K562 (cell line): ENCODE measurements around the gene FBXL13. TPM values are rescaled to one million over a fixed set of nuclear protein-coding genes. Genes with fewer than 3 reads are reported as not detected.

Source experiments
- FOSL1 ChIP-seq: fragments of 200-800 bp; sonication (Bioruptor generic); conservative IDR thresholded peaks from 2 replicates; pipeline ENCODE4 v1.6.1; 2016; ENCODE audit warnings: missing genetic modification characterization, missing compliant biosample characterization
- HNRNPL ChIP-seq: fragments of 200-400 bp; formaldehyde crosslinking; IDR thresholded peaks from 2 replicates; pipeline ENCODE4 v1.6.1; 2017; ENCODE audit warnings: low read depth, mild to moderate bottlenecking, low read length
- JUND ChIP-seq, 2 experiments: IDR thresholded peaks; 2 replicates in 1 of 2; 3 replicates in 1 of 2; pipeline ENCODE4 v1.6.1; 2011; ENCODE audit warnings: borderline replicate concordance in 2 of 2, low read depth in 2 of 2, low read length in 2 of 2, improper control_type of control experiment in 1 of 2, missing biosample characterization in 1 of 2, missing genetic modification characterization in 1 of 2, missing genetic modification reagents in 1 of 2
- KLF16 ChIP-seq: IDR thresholded peaks from 2 replicates; pipeline ENCODE4 v1.6.1; 2016; ENCODE audit warnings: antibody characterized with exemption
- KLF6 ChIP-seq: fragments of 250-450 bp; sonication (Bioruptor Pico); IDR thresholded peaks from 2 replicates; pipeline ENCODE4 v1.4.0; 2020; ENCODE audit warnings: mild to moderate bottlenecking, moderate library complexity, borderline replicate concordance
- LEF1 ChIP-seq: fragments of 450-650 bp; IDR thresholded peaks from 2 replicates; pipeline ENCODE4 v1.6.1; 2016; ENCODE audit warnings: mild to moderate bottlenecking
- MAFK ChIP-seq: IDR thresholded peaks from 2 replicates; pipeline ENCODE4 v1.6.1; 2011; ENCODE audit warnings: low read length, improper control_type of control experiment
- SMAD3 ChIP-seq: fragments of 450-650 bp; formaldehyde crosslinking; conservative IDR thresholded peaks from 2 replicates; pipeline ENCODE4 v1.4.0; 2020; ENCODE audit warnings: mild to moderate bottlenecking
- SNIP1 ChIP-seq: fragments of 450-650 bp; IDR thresholded peaks from 2 replicates; pipeline ENCODE4 v1.7.1; 2017; ENCODE audit warnings: low read depth, mild to moderate bottlenecking
- TRIM24 ChIP-seq, 2 experiments: fragments of 450-650 bp; IDR thresholded peaks; 2 replicates each; pipeline ENCODE4 v1.6.1; 2016
- ZEB2 ChIP-seq: fragments of 450-650 bp; IDR thresholded peaks from 2 replicates; pipeline ENCODE4 v1.6.1; 2016
- ZNF124 ChIP-seq: sonication (generic); formaldehyde crosslinking; IDR thresholded peaks from 2 replicates; pipeline ENCODE4 v1.8.1; 2022; ENCODE audit warnings: missing genetic modification reagents
- polyA plus RNA-seq, 8 experiments: library from polyadenylated mRNA; depleted of rRNA in 4 of 8; stranded (reverse) in 5 of 8; unstranded in 3 of 8; fragments of >200 nt; fragmentation: Nextera tagmentation in 2 of 8; fragmentation: Illumina TruSeq in 1 of 8; extraction: Ambion mirVana in 2 of 8; extraction: Trizol in 1 of 8; gene quantifications; 2 replicates each; pipeline versions ENCODE4 v1.2.1 to v1.2.3, GENCODE V29; 2011 to 2014; ENCODE audit warnings: inconsistent platforms in 1 of 8, missing spikeins in 1 of 8
- total RNA-seq, 7 experiments: library from RNA; depleted of rRNA in 6 of 7; stranded (reverse); fragments of >200 nt in 6 of 7; fragmentation: Illumina TruSeq in 2 of 7; extraction: Trizol in 2 of 7; gene quantifications; 2 replicates each; pipeline versions ENCODE4 v1.2.1 to v1.2.3, GENCODE V29; 2011 to 2021; ENCODE audit warnings: low replicate concordance in 1 of 7
- TF ChIP-seq, protein P1 (sequence below): fragments of 450-650 bp; formaldehyde crosslinking; IDR thresholded peaks from 2 replicates; pipeline ENCODE4 v1.4.0; 2020; ENCODE audit warnings: mild to moderate bottlenecking, mixed read lengths
- TF ChIP-seq, protein P2 (sequence below): sonication (generic); formaldehyde crosslinking; IDR thresholded peaks from 2 replicates; pipeline ENCODE4 v1.8.1; 2023; ENCODE audit warnings: mild to moderate bottlenecking, missing genetic modification reagents, moderate library complexity
- TF ChIP-seq, protein P3 (sequence below), 3 experiments: fragments of 200-800 bp in 1 of 3; fragments of 250-450 bp in 1 of 3; fragments of 450-650 bp in 1 of 3; sonication (Bioruptor Pico) in 1 of 3; sonication (Bioruptor generic) in 1 of 3; formaldehyde crosslinking in 1 of 3; IDR thresholded peaks; 2 replicates each; pipeline versions ENCODE4 v1.6.1 to v1.8.0; 2016 to 2022; ENCODE audit warnings: mild to moderate bottlenecking in 2 of 3, missing genetic modification characterization in 2 of 3, missing compliant biosample characterization in 1 of 3, moderate library complexity in 1 of 3
- TF ChIP-seq, protein P4 (sequence below): fragments of 250-450 bp; sonication (Bioruptor Pico); IDR thresholded peaks from 2 replicates; pipeline ENCODE4 v1.4.0; 2020; ENCODE audit warnings: borderline replicate concordance

Gene FBXL13
- total and polyA plus RNA-seq, 9 of the 15 experiments (the other 6 are each of a cell fraction or from before 2014, with no cell fraction given): 16.3 to 55.0 (median 25.4) TPM

DNA sequence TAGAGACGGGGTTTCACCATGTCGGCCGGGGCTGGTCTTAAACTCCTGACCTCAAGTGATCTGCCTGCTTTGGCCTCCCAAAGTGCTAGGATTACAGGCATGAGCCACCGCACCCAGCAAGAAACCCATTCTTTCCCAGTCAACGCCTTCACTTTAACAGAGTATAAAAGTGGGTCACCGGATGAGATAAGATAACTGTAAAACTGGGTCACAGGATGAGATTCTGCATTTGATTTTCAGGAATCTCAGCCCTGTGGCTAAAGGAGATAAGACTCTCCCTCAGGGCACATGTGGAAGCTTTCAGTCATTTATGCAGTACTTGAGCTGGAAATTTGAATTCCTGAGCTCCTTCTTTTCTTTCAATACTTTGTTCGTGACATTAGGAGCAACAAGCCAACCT is 91.0 kb downstream of the FBXL13 start (continued):
- TF ChIP-seq SNIP1 (no peak), LEF1 (peak; percentile 46; the same call in 1 of the 2 replicates), JUND (IDR thresholded peaks at IDR 0.05; ENCODE audit: borderline replicate concordance, low read depth, low read length) (peak; percentile 40; the same call in 1 of the 2 replicates), JUND (tag; IDR thresholded peaks at IDR 0.05; ENCODE audit: borderline replicate concordance, low read depth, low read length) (peak; percentile 40; the same call in 1 of the 3 replicates), HNRNPL (no peak), FOSL1 (peak; percentile 80), ZNF124 (no peak), KLF6 (peak; percentile 68; the same call in 1 of the 2 replicates), KLF16 (peak; percentile 87), TRIM24 (IDR thresholded peaks at IDR 0.05) (peak in 1 of 2 experiments; percentile 64; a peak in 2 of 4 replicates), ZEB2 (0 out of 2 replicates have a peak, but pooled peaks have one; percentile 33), MAFK (no peak), SMAD3 (peak; percentile 60; the same call in 1 of the 2 replicates)
- TF ChIP-seq, protein P1, sequence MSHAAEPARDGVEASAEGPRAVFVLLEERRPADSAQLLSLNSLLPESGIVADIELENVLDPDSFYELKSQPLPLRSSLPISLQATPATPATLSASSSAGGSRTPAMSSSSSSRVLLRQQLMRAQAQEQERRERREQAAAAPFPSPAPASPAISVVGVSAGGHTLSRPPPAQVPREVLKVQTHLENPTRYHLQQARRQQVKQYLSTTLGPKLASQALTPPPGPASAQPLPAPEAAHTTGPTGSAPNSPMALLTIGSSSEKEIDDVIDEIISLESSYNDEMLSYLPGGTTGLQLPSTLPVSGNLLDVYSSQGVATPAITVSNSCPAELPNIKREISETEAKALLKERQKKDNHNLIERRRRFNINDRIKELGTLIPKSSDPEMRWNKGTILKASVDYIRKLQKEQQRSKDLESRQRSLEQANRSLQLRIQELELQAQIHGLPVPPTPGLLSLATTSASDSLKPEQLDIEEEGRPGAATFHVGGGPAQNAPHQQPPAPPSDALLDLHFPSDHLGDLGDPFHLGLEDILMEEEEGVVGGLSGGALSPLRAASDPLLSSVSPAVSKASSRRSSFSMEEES (CRISPR knock-in tag): no peak; the same call in 1 of the 2 replicates
- TF ChIP-seq, protein P2, sequence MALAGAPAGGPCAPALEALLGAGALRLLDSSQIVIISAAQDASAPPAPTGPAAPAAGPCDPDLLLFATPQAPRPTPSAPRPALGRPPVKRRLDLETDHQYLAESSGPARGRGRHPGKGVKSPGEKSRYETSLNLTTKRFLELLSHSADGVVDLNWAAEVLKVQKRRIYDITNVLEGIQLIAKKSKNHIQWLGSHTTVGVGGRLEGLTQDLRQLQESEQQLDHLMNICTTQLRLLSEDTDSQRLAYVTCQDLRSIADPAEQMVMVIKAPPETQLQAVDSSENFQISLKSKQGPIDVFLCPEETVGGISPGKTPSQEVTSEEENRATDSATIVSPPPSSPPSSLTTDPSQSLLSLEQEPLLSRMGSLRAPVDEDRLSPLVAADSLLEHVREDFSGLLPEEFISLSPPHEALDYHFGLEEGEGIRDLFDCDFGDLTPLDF (CRISPR knock-in tag): no peak
- TF ChIP-seq, protein P3, sequence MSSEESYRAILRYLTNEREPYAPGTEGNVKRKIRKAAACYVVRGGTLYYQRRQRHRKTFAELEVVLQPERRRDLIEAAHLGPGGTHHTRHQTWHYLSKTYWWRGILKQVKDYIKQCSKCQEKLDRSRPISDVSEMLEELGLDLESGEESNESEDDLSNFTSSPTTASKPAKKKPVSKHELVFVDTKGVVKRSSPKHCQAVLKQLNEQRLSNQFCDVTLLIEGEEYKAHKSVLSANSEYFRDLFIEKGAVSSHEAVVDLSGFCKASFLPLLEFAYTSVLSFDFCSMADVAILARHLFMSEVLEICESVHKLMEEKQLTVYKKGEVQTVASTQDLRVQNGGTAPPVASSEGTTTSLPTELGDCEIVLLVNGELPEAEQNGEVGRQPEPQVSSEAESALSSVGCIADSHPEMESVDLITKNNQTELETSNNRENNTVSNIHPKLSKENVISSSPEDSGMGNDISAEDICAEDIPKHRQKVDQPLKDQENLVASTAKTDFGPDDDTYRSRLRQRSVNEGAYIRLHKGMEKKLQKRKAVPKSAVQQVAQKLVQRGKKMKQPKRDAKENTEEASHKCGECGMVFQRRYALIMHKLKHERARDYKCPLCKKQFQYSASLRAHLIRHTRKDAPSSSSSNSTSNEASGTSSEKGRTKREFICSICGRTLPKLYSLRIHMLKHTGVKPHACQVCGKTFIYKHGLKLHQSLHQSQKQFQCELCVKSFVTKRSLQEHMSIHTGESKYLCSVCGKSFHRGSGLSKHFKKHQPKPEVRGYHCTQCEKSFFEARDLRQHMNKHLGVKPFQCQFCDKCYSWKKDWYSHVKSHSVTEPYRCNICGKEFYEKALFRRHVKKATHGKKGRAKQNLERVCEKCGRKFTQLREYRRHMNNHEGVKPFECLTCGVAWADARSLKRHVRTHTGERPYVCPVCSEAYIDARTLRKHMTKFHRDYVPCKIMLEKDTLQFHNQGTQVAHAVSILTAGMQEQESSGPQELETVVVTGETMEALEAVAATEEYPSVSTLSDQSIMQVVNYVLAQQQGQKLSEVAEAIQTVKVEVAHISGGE (CRISPR knock-in tag; IDR thresholded peaks at IDR 0.05): peak in 1 of 3 experiments; percentile 62; a peak in 1 of 6 replicates
- TF ChIP-seq, protein P4, sequence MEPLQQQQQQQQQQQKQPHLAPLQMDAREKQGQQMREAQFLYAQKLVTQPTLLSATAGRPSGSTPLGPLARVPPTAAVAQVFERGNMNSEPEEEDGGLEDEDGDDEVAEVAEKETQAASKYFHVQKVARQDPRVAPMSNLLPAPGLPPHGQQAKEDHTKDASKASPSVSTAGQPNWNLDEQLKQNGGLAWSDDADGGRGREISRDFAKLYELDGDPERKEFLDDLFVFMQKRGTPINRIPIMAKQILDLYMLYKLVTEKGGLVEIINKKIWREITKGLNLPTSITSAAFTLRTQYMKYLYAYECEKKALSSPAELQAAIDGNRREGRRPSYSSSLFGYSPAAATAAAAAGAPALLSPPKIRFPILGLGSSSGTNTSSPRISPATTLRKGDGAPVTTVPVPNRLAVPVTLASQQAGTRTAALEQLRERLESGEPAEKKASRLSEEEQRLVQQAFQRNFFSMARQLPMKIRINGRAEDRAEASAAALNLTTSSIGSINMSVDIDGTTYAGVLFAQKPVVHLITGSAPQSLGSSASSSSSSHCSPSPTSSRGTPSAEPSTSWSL (CRISPR knock-in tag): no peak
